Measurements from ENCODE around the gene LRP8. TPM values are rescaled to one million over a fixed set of nuclear protein-coding genes. Genes with fewer than 3 reads are reported as not detected.

The LRP8 gene
- total and polyA plus RNA-seq, 9 of the 15 experiments (the other 6 are each of a cell fraction or from before 2014, with no cell fraction given), result 7.1 to 56.1 (median 31.3) TPM

GRCh38 chr1:53271446-53272090 lies 56.3 kb downstream of the LRP8 start:
- BruUV-seq (replicated peaks), result no TSS peak
- Histone ChIP-seq H3K79me2 (ENCODE audit: control insufficient read depth, insufficient read depth, low read length) (no peaks in the 10 kb centered on the region), H3K4me1 (replicated peaks in 1 of 2; ENCODE audit: control insufficient read depth in 2 of 2, insufficient read depth in 2 of 2, low read length in 2 of 2) (peaks cover 6% of the 10 kb centered on the region in 2 experiments; a peak in 2 of 5 replicates), H3K4me2 (ENCODE audit: insufficient read depth, low read length) (no peak overlapping the region), H3K4me3 (no peak overlapping the region), H3K9me1 (ENCODE audit: control insufficient read depth, insufficient read depth, low read length) (peaks cover 3% of the 10 kb centered on the region), H3K36me3 (ENCODE audit: control insufficient read depth, insufficient read depth, low read length) (peaks cover 93% of the 10 kb centered on the region; the same call in 2 of the 3 replicates), H2AFZ (ENCODE audit: low read depth, low read length) (no peak overlapping the region), H3K9ac (ENCODE audit: insufficient read depth in 1 of 2, low read depth in 2 of 2, low read length in 2 of 2) (no peak overlapping the region), H3K9me3 (replicated peaks; ENCODE audit: control insufficient read depth, insufficient read depth, low read depth, low read length) (no peaks in the 10 kb centered on the region), H3K27ac (ENCODE audit: extremely low read depth, low read depth, low read length) (no peak overlapping the region), H3K27me3 (ENCODE audit: control insufficient read depth in 2 of 2, insufficient read depth in 2 of 2, low read length in 2 of 2) (no peaks in the 10 kb centered on the region), H4K20me1 (replicated peaks; ENCODE audit: control insufficient read depth, insufficient read depth, low read length) (peaks cover 6% of the 10 kb centered on the region; the same call in 1 of the 2 replicates)
- ATAC-seq (no peak), DNase-seq (ENCODE audit: extremely low read depth in 1 of 4, low spot score in 3 of 4) (no peak), FAIRE-seq (no peak)
- in situ Hi-C loops (cut with MboI), result no loop called here
- intact Hi-C loops (cut with micrococcal nuclease), result no loop called here
- WGBS (ENCODE audit: insufficient coverage, low coverage, missing lambda C conversion rate), result 97% methylated on average over 5 of the region's 5 CpGs
- ChIA-PET POLR2A (no interaction called here), CTCF (ENCODE audit: low intra/inter-chr PET ratio) (no interaction called here)
- TF ChIP-seq POLR3G (IDR thresholded peaks at IDR 0.05; ENCODE audit: extremely low read depth, insufficient read length, insufficient replicate concordance) (no peak), ZNF140 (CRISPR knock-in tag; IDR thresholded peaks at IDR 0.05) (no peak), NRF1 (conservative IDR thresholded peaks at IDR 0.05 in 1 of 2, IDR thresholded peaks at IDR 0.05 in 1 of 2) (no peak), E2F3 (CRISPR knock-in tag; IDR thresholded peaks at IDR 0.05) (no peak), GATA2 (CRISPR knock-in tag; IDR thresholded peaks at IDR 0.05) (no peak), AFF1 (IDR thresholded peaks at IDR 0.05; ENCODE audit: low read depth in 1 of 2, partially characterized antibody in 2 of 2) (no peak), MECOM (CRISPR knock-in tag; IDR thresholded peaks at IDR 0.05) (no peak), MNT (conservative IDR thresholded peaks at IDR 0.05) (no peak), MAFF (IDR thresholded peaks at IDR 0.05; ENCODE audit: low read length) (no peak), PHB (CRISPR knock-in tag; IDR thresholded peaks at IDR 0.05) (no peak), TCF7 (IDR thresholded peaks at IDR 0.05; ENCODE audit: borderline replicate concordance) (no peak), KLF16 (IDR thresholded peaks at IDR 0.05) (no peak), CCNT2 (IDR thresholded peaks at IDR 0.05; ENCODE audit: borderline replicate concordance, extremely low read depth, insufficient read length, low read depth, low read length) (no peak), ZBTB7A (IDR thresholded peaks at IDR 0.05; ENCODE audit: borderline replicate concordance, control insufficient read depth, low read depth, low read length) (no peak), ZNF778 (CRISPR knock-in tag; IDR thresholded peaks at IDR 0.05) (no peak), TFE3 (CRISPR knock-in tag; IDR thresholded peaks at IDR 0.05) (no peak)

Measured in K562 (cell line).